A549 (cell line): ENCODE results near the gene ATXN2.
A peak's percentile ranks its signal among the peaks of the same experiment; 100 is the strongest.

Experiments used
- CTCF ChIP-seq: fragments of >200 bp; sonication (Bioruptor Twin); formaldehyde crosslinking; IDR thresholded peaks from 3 replicates; pipeline ENCODE4 v1.5.1; 2016
- EP300 ChIP-seq, 2 experiments: fragments of >200 bp; sonication (Bioruptor Twin); formaldehyde crosslinking; IDR thresholded peaks; 2 replicates in 1 of 2; 3 replicates in 1 of 2; pipeline ENCODE4 v1.6.1; 2016 to 2017
- ESRRA ChIP-seq: fragments of 150-350 bp; IDR thresholded peaks from 2 replicates; pipeline ENCODE4 v1.6.1; 2014; ENCODE audit warnings: mild to moderate bottlenecking, low read length, borderline replicate concordance
- GATA3 ChIP-seq: IDR thresholded peaks from 2 replicates; pipeline ENCODE4 v1.6.1; 2012; ENCODE audit warnings: borderline replicate concordance
- JUN ChIP-seq, 2 experiments: fragments of >200 bp; sonication (Bioruptor Twin); formaldehyde crosslinking; IDR thresholded peaks; 2 replicates in 1 of 2; 3 replicates in 1 of 2; pipeline ENCODE4 v1.6.1; 2016 to 2017
- PBX3 ChIP-seq: IDR thresholded peaks from 2 replicates; pipeline ENCODE4 v1.6.1; 2012
- TP53 ChIP-seq: fragments of 250-450 bp; sonication (Bioruptor Pico); IDR thresholded peaks from 2 replicates; pipeline ENCODE4 v1.5.0; 2021; ENCODE audit warnings: mild to moderate bottlenecking, moderate library complexity
- USF2 ChIP-seq: fragments of 450-650 bp; IDR thresholded peaks from 2 replicates; pipeline ENCODE4 v1.6.1; 2014; ENCODE audit warnings: antibody characterized with exemption
- ZC3H11A ChIP-seq: fragments of 450-650 bp; IDR thresholded peaks from 2 replicates; pipeline ENCODE4 v1.6.1; 2014; ENCODE audit warnings: antibody characterized with exemption, mild to moderate bottlenecking
- ZSCAN20 ChIP-seq: fragments of 250-450 bp; sonication (Bioruptor Pico); IDR thresholded peaks from 2 replicates; pipeline ENCODE4 v1.8.0; 2022; ENCODE audit warnings: mild to moderate bottlenecking, moderate library complexity

GRCh38 chr12:111599453-111600204, 514 bp upstream of the ATXN2 start:
- TF ChIP-seq PBX3 (peak; percentile 88), JUN (IDR thresholded peaks at IDR 0.05) (peak; percentile 80 to 98; a peak in 4 of 5 replicates), USF2 (peak; percentile 84), CTCF (no peak), TP53 (CRISPR knock-in tag) (peak; percentile 68; the same call in 1 of the 2 replicates), GATA3 (no peak), ZC3H11A (no peak), ESRRA (no peak; the same call in 1 of the 2 replicates), EP300 (IDR thresholded peaks at IDR 0.05) (peak in 1 of 2 experiments; percentile 69; a peak in 1 of 5 replicates), ZSCAN20 (CRISPR knock-in tag) (no peak)
